Ecto neural progenitor cell (in vitro differentiated cells): ENCODE results near the gene YBX3.
A peak's percentile ranks its signal among the peaks of the same experiment; 100 is the strongest.
"Not testable (repeated sequence)": the region's sequence is repeated elsewhere in the genome, so short reads cannot be mapped to it uniquely, and the experiment has no call there.

ENCODE experiments used
- DNase-seq: peaks from one replicate; pipeline ENCODE4 v3.0.0-alpha.2; 2018; ENCODE audit warnings: low spot score

The YBX3 gene

GRCh38 chr12:10722905-10723746 lies at the start of gene YBX3:
TSS of gene YBX3 (minus strand) at chr12:10723323. CDS start at chr12:10723111, 212 bp downstream.
- peak; percentile 90 for DNase-seq

- no peak for DNase-seq
Observed at GRCh38 chr12:10771132-10771733, 48.1 kb upstream of the YBX3 start.

- DNase-seq, result no peak
Observed at GRCh38 chr12:10759657-10760056, 36.5 kb upstream of the YBX3 start.

- no peak for DNase-seq
Observed at GRCh38 chr12:10756194-10756593, 33.1 kb upstream of the YBX3 start.

- no peak for DNase-seq
Observed at GRCh38 chr12:10753059-10753458, 29.9 kb upstream of the YBX3 start.

GRCh38 chr12:10750385-10750727 lies 27.2 kb upstream of the YBX3 start:
- no peak for DNase-seq

GRCh38 chr12:10749700-10750384 lies 26.7 kb upstream of the YBX3 start:
- peak; percentile 77 for DNase-seq

- DNase-seq, result no peak
Observed at GRCh38 chr12:10747730-10748129, 24.6 kb upstream of the YBX3 start.

GRCh38 chr12:10743420-10743819 lies 20.3 kb upstream of the YBX3 start:
- not testable (repeated sequence) for DNase-seq

- no peak for DNase-seq
Observed at GRCh38 chr12:10741845-10742244, 18.7 kb upstream of the YBX3 start.

- DNase-seq, result no peak
Observed at GRCh38 chr12:10740182-10740581, 17.1 kb upstream of the YBX3 start.

GRCh38 chr12:10739157-10740118 lies 16.3 kb upstream of the YBX3 start:
- no peak for DNase-seq

GRCh38 chr12:10737249-10737648 lies 14.1 kb upstream of the YBX3 start:
- DNase-seq, result no peak

- DNase-seq, result no peak
Observed at GRCh38 chr12:10736463-10736862, 13.3 kb upstream of the YBX3 start.

GRCh38 chr12:10735428-10735827 lies 12.3 kb upstream of the YBX3 start:
- DNase-seq, result no peak

- no peak for DNase-seq
Observed at GRCh38 chr12:10732549-10732948, 9.4 kb upstream of the YBX3 start.

GRCh38 chr12:10732066-10732465 lies 8.9 kb upstream of the YBX3 start:
- DNase-seq, result no peak

GRCh38 chr12:10730559-10730958 lies 7.4 kb upstream of the YBX3 start:
- no peak for DNase-seq

- DNase-seq, result no peak
Observed at GRCh38 chr12:10728091-10728490, 5.0 kb upstream of the YBX3 start.

- no peak for DNase-seq
Observed at GRCh38 chr12:10726945-10727344, 3.8 kb upstream of the YBX3 start.

- DNase-seq, result no peak
Observed at GRCh38 chr12:10725003-10725402, 1.9 kb upstream of the YBX3 start.

GRCh38 chr12:10722502-10722904 lies 620 bp downstream of the YBX3 start:
- DNase-seq, result peak; percentile 74
